Stimulated activated CD4-positive, alpha-beta T cell treated with anti-CD3 and anti-CD28 coated beads, Interleukin-1b, Interleukin-23, amount 100 ng/mL, for 4 hours (primary cell): ENCODE measurements around the gene CA5B.
"Not testable (repeated sequence)": the region's sequence is repeated elsewhere in the genome, so short reads cannot be mapped to it uniquely, and the experiment has no call there.

Experiments used
- DNase-seq, 2 donors: peaks; one replicate each; pipeline ENCODE4 v3.0.0-alpha.2; 2020; ENCODE audit warnings: low read depth in 2 of 2

Gene CA5B

DNA sequence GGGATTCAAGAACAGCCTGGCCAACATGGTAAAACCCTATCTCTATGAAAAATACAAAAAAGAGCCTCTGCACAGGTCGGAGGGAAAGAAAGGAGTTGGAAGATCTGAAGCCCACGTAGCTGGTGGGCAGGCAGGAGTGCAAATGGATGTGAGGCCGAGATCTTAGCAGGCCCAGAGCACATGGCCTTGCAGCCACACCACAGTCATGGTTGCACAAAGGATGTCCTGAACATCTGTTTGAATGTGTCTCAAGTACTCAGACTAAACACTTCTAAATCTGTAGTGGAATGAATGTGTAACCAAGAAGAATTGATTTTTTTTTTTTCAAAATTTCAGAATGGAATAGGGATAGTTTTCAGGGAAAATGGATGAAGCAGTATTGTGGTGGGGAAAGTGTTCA is 10.8 kb downstream of the CA5B start:
- DNase-seq: no peak

DNA sequence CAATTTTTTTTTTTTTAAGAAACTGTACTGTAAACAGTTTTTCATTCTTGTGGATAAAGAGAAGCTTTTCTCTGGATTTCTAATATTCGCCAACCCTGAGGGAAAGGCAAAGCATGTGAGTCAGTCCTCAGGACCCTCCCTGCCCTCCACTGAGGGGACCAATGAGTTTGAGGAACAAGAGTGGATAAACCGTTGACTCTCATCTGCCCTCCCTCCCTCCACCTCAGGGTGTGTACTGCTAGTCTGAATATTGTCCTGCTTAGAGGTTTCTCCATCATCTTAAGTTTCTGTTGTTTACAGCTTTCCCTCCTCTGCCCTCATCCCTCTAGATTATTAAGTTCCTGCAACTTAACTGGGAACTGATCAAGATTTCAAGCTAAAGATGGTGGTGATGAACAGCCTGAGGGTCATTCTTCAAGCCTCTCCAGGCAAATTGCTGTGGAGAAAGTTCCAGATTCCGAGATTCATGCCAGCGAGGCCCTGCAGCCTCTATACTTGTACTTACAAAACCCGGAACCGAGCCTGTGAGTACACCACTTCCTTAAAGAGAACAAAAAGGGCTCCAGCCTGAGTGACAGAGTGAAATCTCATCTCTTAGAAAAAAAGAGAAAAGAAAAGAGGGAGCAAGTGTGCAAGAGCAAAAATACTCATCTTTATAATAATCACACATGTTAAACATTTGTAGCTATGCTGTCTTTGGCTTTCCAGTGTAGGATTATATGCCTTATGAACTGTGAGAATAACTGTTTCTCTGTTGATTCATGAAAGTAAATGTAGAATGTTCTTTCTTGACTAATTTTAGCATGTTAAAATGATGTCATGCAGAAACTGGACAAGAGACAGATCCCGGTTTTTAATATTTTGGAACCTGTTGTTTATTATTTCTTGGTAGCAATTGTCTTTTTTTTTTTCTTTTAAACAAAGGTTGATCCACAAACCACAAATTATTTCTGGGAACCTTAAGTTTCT is 11.9 kb downstream of the CA5B start:
- DNase-seq: no peak

DNA sequence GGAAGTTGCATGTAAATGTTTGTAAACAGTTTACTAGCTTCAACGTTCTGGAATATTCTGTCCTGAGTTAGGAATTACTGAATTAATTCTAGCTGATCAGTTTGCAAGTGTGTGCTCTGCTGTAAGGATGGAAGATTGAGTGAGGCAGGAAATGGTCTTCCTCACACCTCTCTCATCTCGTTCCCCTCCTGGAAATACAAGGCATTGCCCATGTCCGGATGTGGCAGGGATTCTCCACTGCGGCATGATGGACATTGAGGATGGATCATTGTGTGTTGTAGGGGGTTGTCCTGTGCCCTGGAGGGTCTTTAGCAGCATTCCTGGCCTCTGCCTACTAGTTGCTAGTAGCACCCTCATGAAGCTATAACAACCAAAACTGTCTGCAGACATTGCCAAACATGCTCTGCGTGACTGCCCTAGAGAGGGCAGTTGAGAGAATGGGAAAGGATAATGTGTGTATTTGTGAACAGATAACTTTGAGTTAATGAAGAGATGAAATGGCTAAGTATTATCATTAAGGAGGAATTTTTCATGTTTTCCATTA is 12.6 kb downstream of the CA5B start:
- no peak for DNase-seq

DNA sequence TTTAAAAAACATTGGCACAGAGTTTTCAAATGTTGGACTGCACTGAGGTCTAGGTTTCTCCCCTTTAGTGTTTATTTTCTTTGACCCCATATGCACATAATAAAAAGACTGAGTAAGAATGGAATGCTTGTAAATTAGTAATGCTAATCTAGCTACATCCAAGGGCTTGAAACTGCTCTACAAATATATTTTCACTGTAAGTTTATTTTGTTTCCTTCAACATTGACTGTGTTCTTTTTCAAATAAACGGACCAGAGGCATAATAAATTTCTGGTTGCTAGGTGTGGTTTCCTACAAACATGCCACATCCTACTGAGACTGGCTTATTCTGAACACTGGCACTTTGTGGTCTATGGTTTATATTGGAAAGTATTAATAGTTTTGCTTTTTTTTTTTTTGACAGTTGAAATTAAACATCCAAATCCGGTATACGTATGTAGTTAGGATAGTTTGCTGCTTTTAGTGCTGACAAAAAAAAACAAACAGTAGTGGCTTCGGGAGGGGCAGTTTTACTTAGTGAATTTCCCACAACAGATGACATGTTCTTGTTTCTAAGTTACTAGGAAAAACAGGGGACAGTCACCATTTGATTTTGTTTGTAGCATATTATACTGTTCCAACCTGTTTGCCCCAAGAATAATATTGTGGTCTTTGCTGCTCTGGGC is 13.2 kb downstream of the CA5B start:
- no peak for DNase-seq

DNA sequence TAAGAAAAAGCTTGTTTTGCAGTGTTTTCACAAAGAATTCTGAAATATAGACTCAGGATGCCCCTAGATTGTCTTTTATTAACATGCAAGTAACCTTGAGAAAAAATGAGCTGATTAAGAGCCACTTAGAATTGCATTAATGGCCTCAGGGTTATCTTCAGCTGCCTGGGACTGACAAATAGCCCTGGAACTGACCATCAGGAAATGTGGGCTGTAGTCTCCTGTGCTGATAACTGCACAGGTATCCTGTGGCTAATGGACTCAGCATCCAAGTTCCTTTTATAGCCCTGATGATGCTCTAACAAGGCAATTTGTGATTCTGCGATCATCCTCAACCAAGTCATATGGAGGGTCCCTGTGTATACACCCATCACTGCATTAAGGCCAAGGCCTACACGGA is 17.0 kb downstream of the CA5B start:
- no peak for DNase-seq

DNA sequence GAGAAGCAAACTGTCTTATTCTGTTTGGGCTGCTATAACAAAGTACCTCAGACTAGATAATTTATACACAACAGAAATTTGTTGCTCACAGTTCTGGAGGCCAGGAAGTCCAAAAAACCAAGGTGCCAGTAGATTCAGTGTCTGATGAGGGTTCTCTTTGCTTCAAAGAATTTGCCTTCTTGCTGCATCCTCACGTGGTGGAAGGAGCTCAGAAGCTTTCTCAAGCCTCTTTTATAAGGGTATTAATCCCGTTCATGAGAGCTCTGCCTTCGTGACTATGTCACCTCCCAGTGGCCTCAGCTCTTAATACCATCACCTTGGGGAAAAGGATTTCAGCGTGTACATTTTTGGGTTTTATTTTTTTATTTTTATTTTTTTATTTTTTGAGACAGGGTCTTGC is 20.1 kb downstream of the CA5B start:
- no peak for DNase-seq

DNA sequence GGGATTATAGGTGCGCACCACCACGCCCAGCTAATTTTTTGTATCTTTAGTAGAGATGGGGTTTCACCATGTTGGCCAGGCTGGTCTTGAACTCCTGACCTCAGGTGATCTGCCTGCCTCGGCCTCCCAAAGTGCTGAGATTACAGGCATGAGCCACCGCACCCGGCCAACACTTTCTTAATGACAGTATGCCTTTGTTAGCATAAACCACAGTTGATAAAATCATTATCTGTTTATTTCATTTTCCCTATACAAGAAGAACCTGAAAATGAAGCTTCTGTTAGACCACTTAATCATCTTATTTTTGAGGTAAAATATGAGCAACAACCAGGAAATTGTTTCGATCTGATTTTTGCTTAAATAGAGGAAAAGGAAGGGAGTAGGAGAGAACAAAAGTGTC is 21.8 kb downstream of the CA5B start:
- DNase-seq: not testable (repeated sequence)

DNA sequence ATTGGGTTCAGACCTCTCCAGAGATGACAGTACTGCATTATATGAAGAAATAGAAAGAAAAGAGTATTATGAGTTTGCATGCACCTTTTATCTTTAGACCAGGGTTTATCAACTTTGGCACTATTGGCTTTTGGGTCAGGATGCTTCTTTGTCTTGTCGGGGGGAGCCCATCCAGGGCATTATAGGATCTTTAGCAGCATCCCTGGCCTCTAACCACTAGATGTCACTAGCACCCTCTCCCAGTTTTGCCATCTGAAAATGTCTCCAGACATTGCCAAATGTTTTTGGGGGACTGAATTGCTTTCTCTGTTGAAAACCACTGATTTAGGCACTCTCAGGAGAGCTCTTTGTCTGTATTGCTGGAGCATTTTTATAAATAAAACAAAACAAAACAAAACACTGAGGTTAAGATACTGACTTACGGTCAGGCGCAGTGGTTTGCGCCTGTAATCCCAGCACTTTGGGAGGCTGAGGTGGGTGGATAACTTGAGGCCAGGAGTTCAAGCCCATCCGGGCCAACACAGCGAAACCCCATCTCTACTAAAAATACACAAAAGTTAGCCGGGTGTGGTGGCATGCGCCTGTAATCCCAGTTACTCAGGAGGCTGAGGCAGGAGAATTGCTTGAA is 23.6 kb downstream of the CA5B start:
- DNase-seq: no peak

DNA sequence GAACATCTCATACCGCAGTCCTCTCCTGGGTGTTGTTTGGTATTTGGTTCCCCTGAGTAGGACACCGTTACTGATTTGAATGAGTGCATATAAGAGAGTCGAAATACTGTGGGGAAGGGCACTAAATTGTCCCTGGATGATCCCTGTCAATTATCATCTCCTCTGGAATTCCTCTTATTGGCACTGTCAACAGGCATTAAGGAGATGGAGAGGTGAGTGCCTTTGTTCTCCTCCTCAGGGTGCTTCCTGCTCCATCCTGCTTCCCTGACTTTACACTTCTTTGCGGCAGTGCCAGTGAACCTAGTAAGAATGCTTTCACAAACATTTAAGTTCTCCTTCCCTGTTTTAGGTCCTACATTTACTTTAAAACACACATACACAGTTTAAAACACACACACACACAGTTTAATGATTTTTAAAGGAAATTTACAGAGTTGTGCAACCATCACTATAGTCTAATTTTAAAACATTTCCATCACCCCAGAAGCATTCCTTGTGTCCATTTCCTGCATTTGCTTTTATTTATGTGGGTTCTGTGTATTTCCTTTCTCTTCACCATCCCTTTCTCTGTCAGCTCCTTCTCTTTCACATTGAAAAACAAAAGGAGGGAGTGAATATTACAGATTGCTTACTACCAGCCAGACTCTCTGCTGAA is 31.4 kb downstream of the CA5B start:
- no peak for DNase-seq

DNA sequence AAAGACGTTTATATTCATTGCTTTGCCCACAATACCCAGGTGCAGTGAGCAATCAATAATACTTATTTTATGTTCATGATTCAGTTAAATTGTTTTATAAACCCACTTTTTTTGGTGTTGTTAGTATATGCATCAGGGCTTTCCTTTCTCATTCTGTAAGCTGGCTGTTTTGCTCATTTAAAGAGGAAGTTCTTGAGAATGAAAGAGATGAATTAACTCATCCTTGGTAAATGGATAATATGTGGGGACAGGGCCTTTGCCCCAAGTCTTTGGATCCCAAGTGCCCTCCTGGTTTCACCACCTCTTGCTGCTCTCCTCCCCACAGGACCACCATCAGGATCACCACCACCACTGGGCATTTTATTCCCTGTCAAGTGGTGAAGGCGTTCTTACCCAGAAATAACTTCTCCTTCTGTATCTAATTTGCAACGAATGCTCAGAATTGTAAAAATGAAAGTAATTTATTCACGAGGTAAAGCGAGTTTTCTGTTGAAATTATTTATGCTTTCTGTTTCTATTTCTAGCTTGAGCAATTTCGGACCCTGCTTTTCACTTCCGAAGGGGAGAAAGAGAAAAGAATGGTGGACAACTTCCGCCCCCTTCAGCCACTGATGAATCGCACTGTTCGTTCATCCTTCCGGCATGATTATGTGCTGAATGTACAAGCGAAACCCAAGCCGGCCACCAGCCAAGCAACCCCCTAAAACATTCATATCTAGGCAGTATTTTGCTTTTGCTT is 44.1 kb downstream of the CA5B start:
- DNase-seq: no peak

DNA sequence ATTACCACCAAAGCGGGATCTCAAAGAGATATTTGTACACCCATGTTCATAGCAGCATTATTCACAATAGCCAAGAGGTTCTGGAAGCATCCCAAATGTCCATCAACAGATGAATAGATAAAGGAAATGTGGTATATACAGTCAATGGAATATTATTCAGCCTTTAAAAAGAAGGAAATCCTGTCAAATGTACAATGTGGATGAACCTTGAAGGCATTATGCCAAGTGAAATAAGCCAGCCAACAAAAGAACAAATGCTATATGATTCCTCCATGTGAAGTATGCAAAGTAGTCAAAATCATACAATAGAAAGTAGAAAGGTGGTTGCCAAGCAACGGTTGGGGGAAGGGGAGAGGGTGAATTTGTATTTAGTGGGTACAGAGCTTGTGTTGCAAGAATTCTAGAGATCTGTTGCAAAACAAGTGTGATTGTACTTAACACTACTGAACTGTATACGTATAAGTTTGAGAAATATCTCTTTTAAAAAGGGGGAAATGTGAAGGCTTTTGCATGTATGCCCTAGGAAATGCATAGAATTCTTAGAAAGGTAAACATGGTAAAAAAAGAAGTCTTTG is 47.2 kb downstream of the CA5B start:
- no peak for DNase-seq

DNA sequence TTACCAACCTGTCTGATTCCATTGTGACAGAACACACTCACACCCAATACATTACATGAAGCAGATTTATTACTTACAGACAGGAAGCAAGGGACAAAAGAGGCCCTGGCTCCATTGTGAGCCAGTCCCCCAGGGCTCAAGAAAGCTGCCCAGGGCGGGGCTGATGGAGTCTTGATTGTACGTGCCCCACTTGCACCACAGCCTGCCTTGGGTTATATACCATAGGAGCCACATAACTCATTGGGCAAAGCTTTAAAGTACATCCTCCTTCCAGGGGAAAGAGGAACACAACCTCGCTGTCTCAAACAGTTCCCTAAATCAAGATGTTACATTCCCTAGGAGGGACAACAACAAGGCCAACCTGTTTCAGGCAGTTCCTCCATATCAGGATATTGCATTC is 48.8 kb downstream of the CA5B start:
- DNase-seq: no peak

DNA sequence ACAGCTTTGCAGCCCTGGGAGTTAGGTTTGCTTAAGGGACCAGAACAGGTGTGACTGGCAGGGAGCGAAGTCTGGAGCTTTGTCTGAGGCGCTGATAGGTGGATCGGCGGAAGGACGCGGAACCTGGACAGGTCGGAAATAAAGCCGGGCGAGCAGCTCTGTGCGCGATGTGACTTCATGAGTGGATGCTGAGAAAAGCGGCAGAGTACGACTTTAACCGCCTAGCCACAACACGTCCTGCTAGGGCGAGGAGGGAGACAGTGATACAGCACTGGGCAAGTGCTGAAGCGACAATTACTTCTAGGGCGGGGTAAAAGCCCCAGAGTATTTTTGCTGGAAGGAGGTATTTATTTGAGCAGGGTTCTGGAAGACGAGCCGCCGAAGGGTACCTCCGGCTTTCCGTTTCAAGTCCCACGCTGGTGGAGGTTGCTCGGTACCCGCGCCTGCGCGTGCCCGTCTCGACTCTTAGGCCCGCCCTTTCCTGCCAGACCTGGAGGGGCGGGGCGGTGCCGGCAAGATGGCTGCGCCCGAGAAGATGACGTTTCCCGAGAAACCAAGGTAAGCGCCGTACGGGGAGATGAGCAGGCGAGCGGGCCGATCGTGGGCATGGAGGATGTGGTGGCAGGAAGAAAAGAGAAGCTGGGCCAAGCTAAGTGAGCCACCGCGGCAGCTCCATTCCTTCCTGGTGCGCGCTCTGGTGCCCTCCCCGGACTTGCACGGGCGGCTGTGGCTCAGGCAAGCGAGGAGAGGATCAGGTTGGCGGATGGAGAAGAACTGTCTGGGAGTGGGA is 52.1 kb downstream of the CA5B start, which contains the start of gene ZRSR2:
ZRSR2 (plus strand) TSS at position 506 of the 790 bp plus-strand sequence; CDS start at position 518, 12 bp downstream.
- peak; percentile 74 to 85 for DNase-seq

DNA sequence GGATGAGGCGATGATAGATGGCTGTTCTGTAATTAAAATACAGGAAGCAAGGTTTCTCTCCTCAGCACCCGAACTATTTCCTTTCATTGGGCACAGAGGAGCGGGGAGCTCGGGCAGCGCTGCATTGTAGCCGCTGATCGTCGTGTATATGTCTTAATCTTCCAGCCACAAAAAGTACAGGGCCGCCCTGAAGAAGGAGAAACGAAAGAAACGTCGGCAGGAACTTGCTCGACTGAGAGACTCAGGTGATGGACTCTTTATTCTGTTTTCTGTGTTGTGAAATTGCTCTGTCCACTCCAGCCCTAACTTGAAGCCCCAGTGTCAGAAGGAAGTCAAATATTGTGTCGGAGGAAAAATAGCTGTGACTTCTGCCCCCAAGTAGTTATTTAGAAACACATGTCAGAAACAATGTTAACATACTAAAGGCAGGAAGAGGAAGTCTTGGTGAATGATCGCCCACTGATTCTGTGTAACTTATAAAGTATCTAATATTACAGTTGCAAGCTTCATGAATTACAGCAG is 52.8 kb downstream of the CA5B start:
- DNase-seq: no peak

DNA sequence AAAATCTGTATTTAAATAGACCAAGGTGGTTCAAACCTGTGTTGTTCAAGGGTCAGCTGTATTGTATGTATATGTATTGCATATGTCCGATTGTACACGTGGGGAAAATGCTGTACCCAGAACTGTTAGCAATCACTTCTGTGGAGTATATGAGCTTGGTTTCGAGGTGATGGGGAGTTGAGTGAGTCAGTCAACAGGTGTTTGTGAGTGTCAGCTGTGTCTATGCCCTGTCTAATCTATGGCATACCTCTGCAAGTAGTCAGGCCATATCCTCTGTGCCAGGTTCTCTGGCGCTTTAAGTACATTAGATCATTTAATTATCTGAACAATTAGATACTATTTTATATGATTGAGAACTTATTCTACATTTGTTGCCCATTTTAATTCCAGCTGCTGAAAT is 59.6 kb downstream of the CA5B start:
- DNase-seq: no peak

DNA sequence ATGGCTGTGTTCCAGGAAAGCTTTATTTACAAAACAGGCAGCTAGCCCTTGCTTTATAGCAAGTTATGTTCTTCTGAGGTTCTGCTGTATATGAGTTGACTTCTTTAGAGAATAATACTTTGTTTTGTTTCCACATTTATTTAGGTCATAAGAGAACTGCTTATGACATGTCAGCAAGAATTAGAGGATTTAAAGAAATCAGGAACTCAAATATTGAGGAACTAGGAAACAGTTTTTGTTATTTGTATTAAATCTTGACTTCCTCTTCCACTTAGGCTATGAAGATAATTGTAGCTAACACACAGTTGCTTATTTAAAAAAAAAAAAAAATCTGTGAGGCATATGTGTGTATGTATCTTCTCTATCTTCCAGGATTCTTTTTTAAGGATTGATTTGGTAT is 66.5 kb downstream of the CA5B start:
- no peak for DNase-seq

DNA sequence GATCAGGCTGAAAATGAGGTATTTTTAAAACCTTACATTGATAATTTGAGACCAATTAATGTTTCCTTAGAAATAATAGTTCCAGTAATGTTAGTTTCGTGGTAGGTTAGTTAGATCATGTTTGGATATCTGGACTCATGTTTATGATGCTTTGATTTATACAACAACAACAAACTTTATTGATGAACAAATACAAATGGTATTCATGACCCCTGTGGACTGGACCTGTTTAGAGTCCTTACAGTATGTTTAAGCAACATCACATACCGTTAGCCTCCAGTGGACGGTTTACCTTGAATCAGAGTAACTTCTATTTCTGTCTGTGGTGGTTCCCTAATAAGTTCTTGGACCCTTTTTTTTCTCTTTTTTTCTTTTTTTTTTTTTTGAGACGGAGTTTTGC is 70.2 kb downstream of the CA5B start:
- no peak for DNase-seq

DNA sequence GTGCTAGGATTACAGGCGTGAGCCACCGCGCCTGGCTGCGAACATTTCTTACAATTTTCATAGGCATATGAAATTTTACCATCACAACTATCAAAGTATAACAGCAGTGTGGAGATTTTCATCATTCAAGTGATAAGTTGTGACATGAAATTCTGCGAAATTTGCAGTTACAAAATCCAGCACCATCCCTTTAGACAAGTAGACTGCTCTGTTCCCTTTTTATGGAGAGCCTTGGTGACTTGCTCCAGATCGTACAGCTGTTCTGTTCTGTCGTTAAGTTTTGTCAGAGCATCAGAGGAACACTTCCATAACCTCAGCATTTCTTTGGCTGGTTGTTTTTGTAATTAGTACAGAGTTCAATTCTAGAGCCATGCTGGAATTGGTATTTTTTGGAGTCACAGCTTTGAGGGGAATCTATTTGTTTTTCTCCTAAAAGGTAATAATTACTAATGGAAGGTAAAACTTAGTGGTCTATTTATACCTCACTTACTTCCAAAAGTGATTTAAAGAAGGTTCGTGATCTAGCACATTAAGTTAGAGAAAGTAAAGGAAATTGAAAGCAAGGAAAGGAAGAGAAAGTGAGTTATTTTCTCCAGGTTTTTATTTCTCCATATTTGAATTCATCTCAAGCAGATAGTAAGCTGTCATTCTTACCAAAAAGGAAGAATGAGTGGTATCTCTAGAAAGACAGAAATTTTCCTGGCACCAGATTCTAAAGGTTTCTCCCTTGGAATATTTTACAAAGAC is 74.3 kb downstream of the CA5B start:
- DNase-seq: no peak

DNA sequence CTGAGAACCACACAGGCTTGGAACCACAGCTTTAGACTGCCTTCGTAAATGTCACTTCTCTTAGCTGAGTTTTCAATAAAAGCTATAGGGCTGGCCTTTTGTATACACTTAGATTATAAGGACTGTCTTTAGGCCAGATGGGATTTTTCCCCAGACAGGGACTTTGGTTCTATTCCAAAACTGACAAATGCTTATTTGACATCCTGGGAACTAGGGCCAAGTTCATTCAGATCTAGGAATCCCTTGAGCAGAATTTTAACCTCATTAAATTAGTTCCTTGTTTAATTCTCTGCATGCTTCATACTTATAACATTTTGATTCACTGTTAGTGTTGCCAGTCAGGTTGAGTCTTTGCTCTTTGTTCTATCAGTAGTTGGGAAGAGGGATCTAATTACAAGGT is 75.3 kb downstream of the CA5B start:
- no peak for DNase-seq
